ENCODE data around the gene ABR. TPM values are rescaled to one million over a fixed set of nuclear protein-coding genes. Genes with fewer than 3 reads are reported as not detected.
"Not testable (repeated sequence)": the region's sequence is repeated elsewhere in the genome, so short reads cannot be mapped to it uniquely, and the experiment has no call there.

ABR gene
- total and polyA plus RNA-seq, 4 donors, result 41.8 to 172 (median 120) TPM

DNA sequence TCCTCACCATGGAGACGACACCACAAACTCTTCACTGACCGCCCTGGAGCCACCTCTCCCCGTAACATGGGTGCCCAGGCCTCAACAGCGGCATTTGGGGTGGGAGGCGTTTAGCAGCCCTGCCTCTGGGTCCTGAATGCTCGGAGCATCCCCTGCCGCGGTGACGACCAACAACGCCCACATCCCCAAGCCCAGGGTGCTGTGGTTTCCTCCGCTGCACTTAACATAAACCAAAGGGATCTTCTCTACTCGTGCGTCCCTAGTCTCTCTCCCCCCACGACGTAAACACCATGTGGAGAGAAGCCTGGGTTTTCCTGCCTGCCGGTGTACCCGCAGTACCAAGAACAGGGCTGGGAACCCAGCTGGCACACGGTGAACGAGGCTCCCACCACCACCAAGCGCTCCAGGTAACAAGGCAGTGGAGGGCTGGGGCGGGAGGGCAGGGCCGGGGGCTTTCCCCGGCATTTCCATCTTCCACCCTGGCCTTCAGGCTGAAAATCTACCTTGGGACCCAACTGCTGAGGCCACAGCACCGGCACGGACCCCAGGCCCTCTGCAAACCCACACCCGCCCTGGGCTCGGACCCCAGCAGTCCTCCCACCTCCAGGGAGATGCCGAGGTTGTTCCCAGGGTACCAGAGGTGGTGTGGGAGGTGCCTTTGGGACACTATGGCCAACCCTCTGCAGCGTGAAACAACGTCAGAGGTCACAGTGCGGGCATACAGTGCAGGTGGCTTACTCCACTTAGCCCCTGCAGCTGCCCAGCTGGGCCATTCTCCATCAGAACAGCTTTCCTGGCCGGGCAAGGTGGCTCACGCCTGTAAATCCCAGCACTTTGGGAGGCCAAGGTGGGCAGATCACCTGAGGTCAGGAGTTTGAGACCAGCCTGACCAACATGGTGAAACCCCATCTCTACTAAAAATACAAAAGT lies 128.5 kb downstream of the ABR start:
- DNase-seq (peak; percentile 38 to 73), ATAC-seq (ENCODE audit: low FRiP score) (no peak)
- no peak overlapping the region for H3K4me3 ChIP-seq (ENCODE audit: low read length in 2 of 2)
- H3K36me3 ChIP-seq (ENCODE audit: control insufficient read depth in 1 of 2, insufficient read depth in 2 of 2, low read length in 1 of 2), result peaks cover 0 to 2% of the 10 kb centered on the region in 2 donors
- no peak overlapping the region for H3K27ac ChIP-seq (ENCODE audit: low read depth in 1 of 2, low read length in 2 of 2)
- H3K4me1 ChIP-seq (ENCODE audit: control insufficient read depth in 1 of 2, insufficient read depth in 2 of 2, low read length in 2 of 2), result peaks cover 0 to 5% of the 10 kb centered on the region in 2 donors
- no peaks in the 10 kb centered on the region for H3K27me3 ChIP-seq (ENCODE audit: control insufficient read depth in 1 of 2, insufficient read depth in 2 of 2, low read length in 1 of 2)
- H3K9me3 ChIP-seq (ENCODE audit: control insufficient read depth, low read length), result no peaks in the 10 kb centered on the region
- 90 to 92% methylated on average over 33 of the region's 33 CpGs for WGBS, 2 donors
- intact Hi-C loops (cut with DNase I), result no loop called here

GRCh38 chr17:1050246-1050995 lies 129.4 kb downstream of the ABR start:
- Histone ChIP-seq H3K36me3 (ENCODE audit: control insufficient read depth in 1 of 2, insufficient read depth in 2 of 2, low read length in 1 of 2) (peaks cover 0 to 2% of the 10 kb centered on the region in 2 donors), H3K4me1 (ENCODE audit: control insufficient read depth in 1 of 2, insufficient read depth in 2 of 2, low read length in 2 of 2) (peaks cover 0 to 5% of the 10 kb centered on the region in 2 donors), H3K4me3 (ENCODE audit: low read length in 2 of 2) (no peak overlapping the region), H3K27ac (ENCODE audit: low read depth in 1 of 2, low read length in 2 of 2) (no peak overlapping the region), H3K27me3 (ENCODE audit: control insufficient read depth in 1 of 2, insufficient read depth in 2 of 2, low read length in 1 of 2) (no peaks in the 10 kb centered on the region), H3K9me3 (ENCODE audit: control insufficient read depth, low read length) (no peaks in the 10 kb centered on the region)
- intact Hi-C loops (cut with DNase I), result no loop called here
- 86% methylated on average over 21 to 22 of the region's 22 CpGs for WGBS, 2 donors
- peak; percentile 1 for ATAC-seq (ENCODE audit: low FRiP score)
- peak; percentile 42 to 59 for DNase-seq

GRCh38 chr17:1049446-1050225 lies 130.1 kb downstream of the ABR start:
- WGBS, 2 donors, result 90 to 92% methylated on average over 28 of the region's 28 CpGs
- H3K4me3 ChIP-seq (ENCODE audit: low read length in 2 of 2), result no peak overlapping the region
- H3K36me3 ChIP-seq (ENCODE audit: control insufficient read depth in 1 of 2, insufficient read depth in 2 of 2, low read length in 1 of 2), result peaks cover 0 to 2% of the 10 kb centered on the region in 2 donors
- intact Hi-C loops (cut with DNase I), result loop anchor here in 1 of 2 donors (5.0 kb wide), 1 partner anchor 42 kb away; no protein-coding TSS in a partner anchor
- no peaks in the 10 kb centered on the region for H3K9me3 ChIP-seq (ENCODE audit: control insufficient read depth, low read length)
- DNase-seq (peak; percentile 33 to 62), ATAC-seq (ENCODE audit: low FRiP score) (no peak)
- H3K27me3 ChIP-seq (ENCODE audit: control insufficient read depth in 1 of 2, insufficient read depth in 2 of 2, low read length in 1 of 2), result no peaks in the 10 kb centered on the region
- H3K27ac ChIP-seq (ENCODE audit: low read depth in 1 of 2, low read length in 2 of 2), result no peak overlapping the region
- H3K4me1 ChIP-seq (ENCODE audit: control insufficient read depth in 1 of 2, insufficient read depth in 2 of 2, low read length in 2 of 2), result peaks cover 0 to 5% of the 10 kb centered on the region in 2 donors

- not testable (repeated sequence) for H3K27me3 ChIP-seq (ENCODE audit: control insufficient read depth in 1 of 2, insufficient read depth in 2 of 2, low read length in 1 of 2); H3K36me3 ChIP-seq (ENCODE audit: control insufficient read depth in 1 of 2, insufficient read depth in 2 of 2, low read length in 1 of 2); ATAC-seq (ENCODE audit: low FRiP score); H3K4me3 ChIP-seq (ENCODE audit: low read length in 2 of 2); H3K9me3 ChIP-seq (ENCODE audit: control insufficient read depth, low read length); H3K4me1 ChIP-seq (ENCODE audit: control insufficient read depth in 1 of 2, insufficient read depth in 2 of 2, low read length in 2 of 2)
- peak; percentile 41 to 61 for DNase-seq
- WGBS, 2 donors, result 96% methylated on average over 49 of the region's 49 CpGs
- peak overlapping the region in 1 of 2 donors; percentile 66 for H3K27ac ChIP-seq (ENCODE audit: low read depth in 1 of 2, low read length in 2 of 2)
- intact Hi-C loops (cut with DNase I), result loop anchor here in 1 of 2 donors (5.0 kb wide), 1 partner anchor 41 kb away; no protein-coding TSS in a partner anchor
Observed at GRCh38 chr17:1048516-1049115, 131.2 kb downstream of the ABR start.

- H3K9me3 ChIP-seq (ENCODE audit: control insufficient read depth, low read length), result no peaks in the 10 kb centered on the region
- no peak overlapping the region for H3K4me3 ChIP-seq (ENCODE audit: low read length in 2 of 2)
- ATAC-seq (ENCODE audit: low FRiP score) (no peak), DNase-seq (peak in 1 of 2 donors; percentile 69)
- 18 to 21% methylated on average over 19 to 20 of the region's 20 CpGs for WGBS, 2 donors
- no peaks in the 10 kb centered on the region for H3K36me3 ChIP-seq (ENCODE audit: control insufficient read depth in 1 of 2, insufficient read depth in 2 of 2, low read length in 1 of 2)
- peak overlapping the region in 1 of 2 donors; percentile 66 for H3K27ac ChIP-seq (ENCODE audit: low read depth in 1 of 2, low read length in 2 of 2)
- no peaks in the 10 kb centered on the region for H3K27me3 ChIP-seq (ENCODE audit: control insufficient read depth in 1 of 2, insufficient read depth in 2 of 2, low read length in 1 of 2)
- intact Hi-C loops (cut with DNase I), result loop anchor here (2.0 to 5.0 kb wide), 3 partner anchors 17 to 43 kb away; no protein-coding TSS in a partner anchor
- H3K4me1 ChIP-seq (ENCODE audit: control insufficient read depth in 1 of 2, insufficient read depth in 2 of 2, low read length in 2 of 2), result peaks cover 0 to 5% of the 10 kb centered on the region in 2 donors
Observed at GRCh38 chr17:1047879-1048470, 131.8 kb downstream of the ABR start.

DNA sequence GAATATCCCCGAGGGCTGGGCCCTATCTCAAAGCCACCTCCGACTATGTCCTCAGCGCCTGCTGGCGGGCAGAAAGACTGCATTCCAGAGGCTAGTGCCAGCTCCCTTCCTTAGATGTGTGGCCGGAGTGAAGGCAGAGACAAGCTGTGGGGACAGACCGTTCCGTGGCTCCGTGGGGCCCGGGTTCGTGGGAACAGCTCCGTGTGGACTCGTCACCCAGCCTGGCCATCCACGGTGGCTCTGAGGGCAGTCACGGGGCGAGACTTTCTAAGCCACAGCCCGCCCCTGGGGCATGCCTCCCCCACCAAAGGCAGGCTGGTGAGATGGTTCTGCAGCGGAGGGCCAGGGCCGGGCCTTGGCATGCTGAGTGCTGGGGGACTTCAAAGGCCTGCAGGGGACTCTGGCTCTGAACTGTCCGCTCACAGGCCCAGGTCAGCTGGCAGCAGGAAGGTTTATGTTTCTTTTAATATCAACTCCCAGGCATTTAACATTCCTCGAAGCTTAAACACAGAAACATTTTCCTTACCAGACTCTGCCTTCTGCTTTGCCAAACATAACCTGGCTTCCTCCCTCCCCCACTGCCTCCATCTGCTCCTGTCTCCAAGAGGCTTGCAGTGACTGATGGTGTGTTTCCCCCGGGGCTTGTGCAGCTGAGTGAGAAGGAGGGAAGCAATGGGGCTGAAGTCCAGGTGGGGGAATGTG lies 132.5 kb downstream of the ABR start:
- 6 to 8% methylated on average over 21 of the region's 21 CpGs for WGBS, 2 donors
- peak overlapping the region; percentile 83 to 94 for H3K27ac ChIP-seq (ENCODE audit: low read depth in 1 of 2, low read length in 2 of 2)
- no peaks in the 10 kb centered on the region for H3K27me3 ChIP-seq (ENCODE audit: control insufficient read depth in 1 of 2, insufficient read depth in 2 of 2, low read length in 1 of 2)
- no peaks in the 10 kb centered on the region for H3K9me3 ChIP-seq (ENCODE audit: control insufficient read depth, low read length)
- ATAC-seq (ENCODE audit: low FRiP score) (peak; percentile 67), DNase-seq (peak; percentile 80 to 89)
- H3K36me3 ChIP-seq (ENCODE audit: control insufficient read depth in 1 of 2, insufficient read depth in 2 of 2, low read length in 1 of 2), result no peaks in the 10 kb centered on the region
- H3K4me1 ChIP-seq (ENCODE audit: control insufficient read depth in 1 of 2, insufficient read depth in 2 of 2, low read length in 2 of 2), result peaks cover 0 to 5% of the 10 kb centered on the region in 2 donors
- intact Hi-C loops (cut with DNase I), result loop anchor here (2.0 to 5.0 kb wide), 3 partner anchors 17 to 43 kb away; no protein-coding TSS in a partner anchor
- H3K4me3 ChIP-seq (ENCODE audit: low read length in 2 of 2), result no peak overlapping the region

DNA sequence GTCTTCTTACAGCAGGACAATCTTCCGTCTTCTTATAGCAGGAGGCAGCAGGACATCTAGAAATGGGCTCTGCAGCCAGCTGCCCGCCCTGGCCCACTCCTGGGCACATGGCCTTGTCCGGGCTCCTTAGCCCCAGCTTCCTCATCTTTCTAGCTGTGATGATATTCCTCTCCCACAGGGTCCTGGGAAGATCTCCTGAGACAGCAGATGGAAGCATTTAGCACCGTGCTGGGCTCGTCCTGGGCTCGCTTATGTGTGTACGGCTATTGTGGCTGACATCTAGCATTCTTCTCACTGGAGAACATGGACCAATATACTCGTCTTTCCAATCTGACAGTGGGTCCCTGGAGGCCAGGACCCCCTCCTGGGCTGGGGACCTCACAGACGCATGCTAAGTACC lies 134.3 kb downstream of the ABR start:
- Histone ChIP-seq H3K36me3 (ENCODE audit: control insufficient read depth in 1 of 2, insufficient read depth in 2 of 2, low read length in 1 of 2) (no peaks in the 10 kb centered on the region), H3K27me3 (ENCODE audit: control insufficient read depth in 1 of 2, insufficient read depth in 2 of 2, low read length in 1 of 2) (no peaks in the 10 kb centered on the region), H3K9me3 (ENCODE audit: control insufficient read depth, low read length) (no peaks in the 10 kb centered on the region), H3K4me1 (ENCODE audit: control insufficient read depth in 1 of 2, insufficient read depth in 2 of 2, low read length in 2 of 2) (peaks cover 0 to 5% of the 10 kb centered on the region in 2 donors), H3K27ac (ENCODE audit: low read depth in 1 of 2, low read length in 2 of 2) (no peak overlapping the region), H3K4me3 (ENCODE audit: low read length in 2 of 2) (no peak overlapping the region)
- ATAC-seq (ENCODE audit: low FRiP score) (no peak), DNase-seq (peak; percentile 27 to 48)
- intact Hi-C loops (cut with DNase I), result loop anchor here in 1 of 2 donors (5.0 kb wide), 1 partner anchor 38 kb away; no protein-coding TSS in a partner anchor
- 89 to 92% methylated on average over 9 of the region's 9 CpGs for WGBS, 2 donors
